H1 (cell line): ENCODE data around the gene RPL32. TPM values are rescaled to one million over a fixed set of nuclear protein-coding genes. Genes with fewer than 3 reads are reported as not detected.

Experiments used
- BACH1 ChIP-seq: IDR thresholded peaks from 2 replicates; pipeline ENCODE4 v1.6.1; 2012; ENCODE audit warnings: low read length, improper control_type of control experiment
- GABPA ChIP-seq: IDR thresholded peaks from 2 replicates; pipeline ENCODE4 v1.6.1; 2011; ENCODE audit warnings: mild to moderate bottlenecking, low read length, moderate library complexity, borderline replicate concordance; ENCODE audit not compliant: insufficient read depth
- RFX5 ChIP-seq: IDR thresholded peaks from 2 replicates; pipeline ENCODE4 v1.6.1; 2011; ENCODE audit warnings: low read depth, low read length, improper control_type of control experiment, borderline replicate concordance
- YY1 ChIP-seq: IDR thresholded peaks from 2 replicates; pipeline ENCODE4 v1.6.1; 2011; ENCODE audit warnings: low read depth, mild to moderate bottlenecking, low read length
- polyA plus RNA-seq, 7 experiments: library from polyadenylated mRNA; depleted of rRNA in 3 of 7; stranded (reverse) in 5 of 7; unstranded in 2 of 7; fragments of >200 nt in 5 of 7; fragments of 200-250 nt in 2 of 7; gene quantifications; 1 replicate in 5 of 7; 2 replicates in 1 of 7; 4 replicates in 1 of 7; pipeline versions ENCODE4 v1.2.1 to v1.2.3, GENCODE V29; 2011 to 2013; ENCODE audit warnings: missing spikeins in 2 of 7, mixed read lengths in 2 of 7
- total RNA-seq: library from RNA; stranded (reverse); fragmentation: NEBNext Ultra II Directional; extraction: Animal tissue kit (Norgen Biotek cat#: 25700); gene quantifications from 2 replicates; pipeline ENCODE4 v1.2.1, GENCODE V29; 2021

RPL32 gene
- total and polyA plus RNA-seq, 2 of the 8 experiments (the other 6 are each of a cell fraction or from before 2014, with no cell fraction given), result 1,443 to 2,043 TPM

- TF ChIP-seq YY1 (no peak), BACH1 (no peak), RFX5 (no peak), GABPA (no peak)
These were observed 33.6 kb downstream of the RPL32 start (continued) for GRCh38 chr3:12807601-12808359.
